Esophagus (tissue), 2 donors: ENCODE measurements around the gene ASCC1. TPM values are rescaled to one million over a fixed set of nuclear protein-coding genes. Genes with fewer than 3 reads are reported as not detected.
A peak's percentile ranks its signal among the peaks of the same experiment; 100 is the strongest.

Experiments
- H3K27ac ChIP-seq, 2 donors: one replicate each; pipeline ENCODE4 v1.5.1; 2013; ENCODE audit warnings: low read depth in 2 of 2, mild to moderate bottlenecking in 2 of 2, inconsistent platforms in 1 of 2, low read length in 1 of 2, moderate library complexity in 1 of 2
- H3K27me3 ChIP-seq, 2 donors: one replicate each; pipeline ENCODE4 v1.6.1; 2013; ENCODE audit warnings: low read length in 2 of 2, control low read depth in 1 of 2, mild to moderate bottlenecking in 1 of 2; ENCODE audit not compliant: insufficient read depth in 2 of 2, control insufficient read depth in 1 of 2
- H3K36me3 ChIP-seq, 2 donors: one replicate each; pipeline ENCODE4 v1.6.1; 2013; ENCODE audit warnings: low read length in 1 of 2; ENCODE audit not compliant: control insufficient read depth in 2 of 2, insufficient read depth in 2 of 2
- H3K4me1 ChIP-seq, 2 donors: one replicate each; pipeline ENCODE4 v1.6.1; 2013; ENCODE audit warnings: low read length in 1 of 2; ENCODE audit not compliant: control insufficient read depth in 2 of 2, insufficient read depth in 2 of 2
- H3K4me3 ChIP-seq, 2 donors: one replicate each; pipeline ENCODE4 v1.5.1; 2013; ENCODE audit warnings: low read length in 2 of 2, mild to moderate bottlenecking in 2 of 2, low read depth in 1 of 2, moderate library complexity in 1 of 2
- H3K9me3 ChIP-seq, 2 donors: one replicate each; pipeline ENCODE4 v1.6.1; 2013; ENCODE audit warnings: mild to moderate bottlenecking in 2 of 2, low read depth in 1 of 2, low read length in 1 of 2, moderate library complexity in 1 of 2; ENCODE audit not compliant: control insufficient read depth in 2 of 2, insufficient read depth in 1 of 2
- WGBS, 2 donors: extraction: QIAGEN DNeasy Blood & Tissue Kit; methylation state at CpG; one replicate each; pipeline ENCODE4 v1.1.7; 2013; 5-methylcytosine and 5-hydroxymethylcytosine counted together
- polyA plus RNA-seq, 2 donors: library from polyadenylated mRNA; stranded (reverse); fragments of 200-250 nt; gene quantifications; one replicate each; pipeline ENCODE4 v1.2.3, GENCODE V29; 2013
- donor health status: healthy with polysubstance abuse.
- donor health status: Bipolar disorder and iron deficiency.

ASCC1 gene, protein sequence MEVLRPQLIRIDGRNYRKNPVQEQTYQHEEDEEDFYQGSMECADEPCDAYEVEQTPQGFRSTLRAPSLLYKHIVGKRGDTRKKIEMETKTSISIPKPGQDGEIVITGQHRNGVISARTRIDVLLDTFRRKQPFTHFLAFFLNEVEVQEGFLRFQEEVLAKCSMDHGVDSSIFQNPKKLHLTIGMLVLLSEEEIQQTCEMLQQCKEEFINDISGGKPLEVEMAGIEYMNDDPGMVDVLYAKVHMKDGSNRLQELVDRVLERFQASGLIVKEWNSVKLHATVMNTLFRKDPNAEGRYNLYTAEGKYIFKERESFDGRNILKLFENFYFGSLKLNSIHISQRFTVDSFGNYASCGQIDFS
- 10 to 100 TPM in 1 of 2 donors, 1 to 10 TPM in 1; 4.7 to 12.8 TPM for polyA plus RNA-seq

DNA sequence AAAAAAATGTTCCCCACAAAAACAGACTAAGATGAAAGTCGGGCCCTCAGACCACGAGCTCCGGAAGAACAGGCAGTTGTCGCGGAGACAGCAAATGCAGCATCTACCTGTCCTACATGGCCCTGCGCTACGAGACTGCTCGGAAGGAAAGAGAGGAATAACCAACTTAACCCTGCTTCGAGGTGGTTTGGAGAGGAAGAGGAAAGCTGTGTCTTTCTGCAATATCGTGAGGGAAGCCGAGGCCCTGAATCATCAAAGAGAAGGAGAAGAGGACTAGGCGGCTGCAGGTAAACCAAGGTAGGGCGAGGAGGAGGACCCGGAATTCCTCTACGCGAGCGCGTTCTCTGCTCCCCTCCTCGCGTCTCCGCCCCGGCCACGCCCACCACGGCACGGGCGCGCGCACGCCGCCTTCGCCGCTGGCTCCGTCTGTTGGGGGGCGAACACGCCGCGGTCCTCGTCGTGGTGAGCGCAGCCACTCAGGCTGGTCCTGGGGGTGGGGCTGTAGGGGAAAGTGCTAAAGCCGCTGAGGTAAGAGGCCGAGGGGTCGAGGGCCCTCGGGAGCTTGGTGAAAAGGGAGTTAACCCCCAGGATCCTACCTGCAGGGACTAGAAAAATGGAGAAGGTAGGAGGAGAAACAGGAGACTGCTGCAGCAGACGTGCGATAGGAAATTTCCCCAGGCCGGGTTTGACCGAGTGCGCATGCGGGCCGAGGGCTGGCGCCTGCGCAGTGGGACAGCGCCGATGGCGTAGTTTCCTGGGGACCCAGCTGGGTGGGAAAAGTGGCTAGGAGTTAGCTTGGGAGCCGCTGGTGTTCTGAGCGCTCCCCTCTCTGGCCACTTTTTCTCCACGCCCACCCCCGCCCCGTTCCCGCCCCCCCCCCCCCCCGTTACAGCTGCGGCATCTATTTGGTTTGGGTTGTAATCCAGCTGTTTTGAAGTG, at the start of gene ASCC1, which contains the start of gene ANAPC16:
TSS of gene ASCC1 (minus strand) at position 666 of the 939 bp plus-strand sequence. CDS start 2,978 bp downstream, outside the sequence.
TSS of gene ANAPC16 (plus strand) at position 402 of the 939 bp plus-strand sequence. CDS start 7,903 bp downstream, outside the sequence.
- 0% methylated on average over 62 to 64 of the region's 64 CpGs for WGBS, 2 donors
- no peaks in the 10 kb centered on the region for H3K4me1 ChIP-seq
- no peaks in the 10 kb centered on the region for H3K9me3 ChIP-seq
- peak within 1 kb of the TSS; percentile 69 to 90 for H3K4me3 ChIP-seq
- H3K27ac ChIP-seq = peak within 1 kb of the TSS; percentile 99 to 100
- no peaks in the 10 kb centered on the region for H3K27me3 ChIP-seq
- H3K36me3 ChIP-seq = no peaks in the 10 kb centered on the region

DNA sequence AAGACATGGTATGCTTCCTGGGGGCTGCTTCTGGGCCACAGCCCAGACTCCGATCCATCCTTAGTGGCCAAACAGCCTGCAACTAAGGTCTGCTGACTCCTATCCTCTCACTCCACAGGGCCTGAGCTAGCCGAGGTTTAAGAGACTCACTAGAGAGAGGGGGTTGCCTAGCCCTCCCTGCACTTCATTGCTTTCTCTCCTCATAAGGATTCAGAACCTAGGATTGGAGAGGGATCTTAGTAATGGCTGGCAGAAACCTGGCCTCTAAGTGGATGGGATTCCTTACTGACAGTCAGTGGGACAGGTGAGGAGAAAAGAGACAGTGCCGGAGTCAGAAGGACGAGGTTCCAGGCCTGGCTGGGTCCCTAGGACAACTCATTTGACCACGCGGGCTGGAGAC, 49.4 kb upstream of the ASCC1 start:
- H3K27me3 ChIP-seq = no peaks in the 10 kb centered on the region
- H3K4me3 ChIP-seq = no peak overlapping the region
- no peak overlapping the region for H3K27ac ChIP-seq
- H3K4me1 ChIP-seq = peaks cover 0 to 6% of the 10 kb centered on the region in 2 donors
- H3K36me3 ChIP-seq = no peaks in the 10 kb centered on the region
- no peaks in the 10 kb centered on the region for H3K9me3 ChIP-seq
- WGBS, 2 donors = 89 to 90% methylated on average over 6 of the region's 6 CpGs

DNA sequence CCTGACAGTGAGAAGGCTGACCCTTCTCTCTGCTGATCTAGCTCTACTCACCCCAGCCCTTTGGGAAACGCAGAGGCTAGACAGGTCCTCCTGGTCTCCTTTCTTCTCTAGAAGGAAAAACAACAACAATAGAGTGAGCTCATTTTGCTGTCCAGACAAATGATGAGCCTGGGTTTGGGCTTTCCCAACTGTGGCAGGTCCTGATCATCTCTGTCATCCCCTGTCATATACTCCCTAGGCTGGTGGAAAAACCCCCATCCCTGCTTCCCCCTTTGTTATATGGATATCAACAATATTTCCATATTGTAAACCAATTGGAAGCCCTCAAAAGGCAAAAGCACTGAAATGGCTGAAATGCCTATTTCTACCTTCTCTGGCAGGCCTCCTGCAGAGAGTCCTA, 48.5 kb upstream of the ASCC1 start:
- Histone ChIP-seq H3K4me1 (peaks cover 0 to 15% of the 10 kb centered on the region in 2 donors), H3K9me3 (no peaks in the 10 kb centered on the region), H3K4me3 (no peak overlapping the region), H3K27ac (peak overlapping the region in 1 of 2 donors; percentile 49), H3K27me3 (no peaks in the 10 kb centered on the region), H3K36me3 (no peaks in the 10 kb centered on the region)
- 69 to 71% methylated on average over 1 of the region's 1 CpG for WGBS, 2 donors

DNA sequence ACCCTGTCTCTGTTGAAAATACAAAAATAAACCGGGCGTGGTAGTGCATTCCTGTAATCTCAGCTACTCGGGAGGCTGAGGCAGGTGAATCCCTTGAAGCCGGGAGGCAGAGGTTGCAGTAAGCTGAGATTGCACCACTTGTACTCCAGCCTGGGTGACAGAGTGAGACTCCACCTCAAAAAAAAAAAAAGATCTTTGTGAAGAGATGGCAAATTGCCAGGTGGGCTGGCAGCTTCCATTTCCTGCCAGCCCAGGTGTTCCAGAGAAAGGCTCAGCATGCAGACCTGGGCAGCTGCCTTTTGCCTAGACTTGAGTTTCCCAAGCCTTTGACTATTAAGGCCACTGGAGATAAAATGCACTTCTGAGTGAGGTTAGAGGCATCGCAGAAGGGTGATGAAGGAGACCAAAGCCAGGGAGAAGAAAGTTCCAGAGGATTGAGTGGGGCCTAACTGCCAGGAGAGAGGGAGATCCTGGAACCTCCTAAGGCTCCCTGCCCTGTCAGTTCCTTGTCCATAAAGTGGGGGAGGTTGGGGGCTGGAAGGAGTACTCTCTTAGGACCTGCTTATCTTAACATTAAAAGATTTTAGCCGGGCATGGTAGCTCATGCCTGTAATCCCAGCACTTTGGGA, 47.7 kb upstream of the ASCC1 start:
- 42 to 46% methylated on average over 6 of the region's 6 CpGs for WGBS, 2 donors
- H3K9me3 ChIP-seq = no peaks in the 10 kb centered on the region
- H3K36me3 ChIP-seq = no peaks in the 10 kb centered on the region
- peak overlapping the region; percentile 89 to 90 for H3K27ac ChIP-seq
- H3K4me1 ChIP-seq = peaks cover 0 to 19% of the 10 kb centered on the region in 2 donors
- no peak overlapping the region for H3K4me3 ChIP-seq
- no peaks in the 10 kb centered on the region for H3K27me3 ChIP-seq

DNA sequence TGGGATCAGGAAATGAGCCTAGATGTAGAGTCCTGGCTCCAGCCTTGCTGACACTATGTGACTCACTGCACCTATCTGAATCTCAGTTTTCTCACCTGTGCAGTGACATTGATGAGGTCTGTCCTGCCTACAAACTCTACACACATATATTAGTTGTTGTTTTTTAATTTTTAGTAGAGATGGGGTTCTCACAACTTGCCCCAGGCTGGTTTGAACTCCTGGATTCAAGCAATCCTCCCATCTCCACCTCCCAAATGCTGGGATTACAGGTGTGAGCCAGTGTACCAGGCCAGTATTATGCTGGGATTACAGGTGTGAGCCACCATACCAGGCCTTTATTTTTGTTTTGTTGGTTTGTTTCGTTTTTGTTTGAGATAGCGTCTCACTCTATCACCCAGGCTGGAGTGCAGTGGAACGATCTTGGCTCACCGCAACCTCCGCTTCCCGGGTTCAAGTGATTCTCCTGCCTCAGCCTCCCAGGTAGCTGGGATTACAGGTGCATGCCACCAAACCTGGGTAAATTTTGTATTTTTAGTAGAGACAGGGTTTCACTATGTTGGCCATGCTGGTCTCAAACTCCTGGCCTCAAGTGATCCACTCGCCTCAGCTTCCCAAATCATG, 45.8 kb upstream of the ASCC1 start:
- 88 to 91% methylated on average over 7 of the region's 7 CpGs for WGBS, 2 donors
- peaks cover 0 to 21% of the 10 kb centered on the region in 2 donors for H3K4me1 ChIP-seq
- H3K27ac ChIP-seq = peak overlapping the region; percentile 94 to 95
- no peak overlapping the region for H3K4me3 ChIP-seq
- H3K36me3 ChIP-seq = no peaks in the 10 kb centered on the region
- no peaks in the 10 kb centered on the region for H3K27me3 ChIP-seq
- no peaks in the 10 kb centered on the region for H3K9me3 ChIP-seq

DNA sequence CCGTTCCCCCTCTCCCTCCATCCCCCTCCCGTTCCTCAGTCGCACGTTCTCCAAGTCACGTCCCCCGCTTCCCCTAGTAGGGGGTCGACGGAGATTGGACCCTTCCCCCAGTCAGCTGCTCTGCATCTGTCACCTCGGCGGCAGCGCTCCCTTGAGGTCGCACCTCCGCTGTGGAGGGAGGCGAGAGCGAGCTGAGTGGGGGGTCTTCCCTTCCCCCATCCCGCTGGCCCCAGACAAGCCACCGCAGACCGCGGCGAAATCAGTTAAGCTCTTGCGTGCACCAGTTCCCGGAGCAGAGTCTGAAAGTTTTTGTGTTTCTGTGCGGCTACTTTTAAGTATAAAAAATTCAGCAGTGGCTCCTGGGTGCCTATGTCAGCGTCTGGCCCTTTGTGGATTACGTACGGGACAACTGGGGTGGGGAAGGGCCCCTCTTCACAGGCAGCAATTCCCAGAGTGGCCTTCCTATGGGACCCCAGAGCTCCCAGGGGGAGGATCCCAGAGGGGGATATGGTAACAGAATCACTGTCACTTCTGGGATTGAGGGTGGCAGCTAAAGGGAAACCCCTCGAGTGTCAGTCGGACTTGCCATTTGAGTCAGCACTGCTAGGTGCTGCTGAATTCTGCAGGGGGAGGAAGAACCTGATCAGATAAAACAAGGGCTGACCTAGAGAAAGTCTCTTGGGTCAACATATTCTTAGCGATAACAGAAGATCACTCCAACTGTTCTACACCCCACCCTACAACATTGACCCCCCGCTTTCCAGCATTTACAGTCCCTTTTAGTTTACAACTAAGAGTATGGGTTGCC, 45.1 kb upstream of the ASCC1 start:
- Histone ChIP-seq H3K36me3 (no peaks in the 10 kb centered on the region), H3K4me1 (peaks cover 0 to 22% of the 10 kb centered on the region in 2 donors), H3K27me3 (no peaks in the 10 kb centered on the region), H3K4me3 (peak overlapping the region; percentile 42 to 46), H3K27ac (peak overlapping the region; percentile 94 to 95), H3K9me3 (no peaks in the 10 kb centered on the region)
- WGBS, 2 donors = 7 to 10% methylated on average over 30 of the region's 30 CpGs

DNA sequence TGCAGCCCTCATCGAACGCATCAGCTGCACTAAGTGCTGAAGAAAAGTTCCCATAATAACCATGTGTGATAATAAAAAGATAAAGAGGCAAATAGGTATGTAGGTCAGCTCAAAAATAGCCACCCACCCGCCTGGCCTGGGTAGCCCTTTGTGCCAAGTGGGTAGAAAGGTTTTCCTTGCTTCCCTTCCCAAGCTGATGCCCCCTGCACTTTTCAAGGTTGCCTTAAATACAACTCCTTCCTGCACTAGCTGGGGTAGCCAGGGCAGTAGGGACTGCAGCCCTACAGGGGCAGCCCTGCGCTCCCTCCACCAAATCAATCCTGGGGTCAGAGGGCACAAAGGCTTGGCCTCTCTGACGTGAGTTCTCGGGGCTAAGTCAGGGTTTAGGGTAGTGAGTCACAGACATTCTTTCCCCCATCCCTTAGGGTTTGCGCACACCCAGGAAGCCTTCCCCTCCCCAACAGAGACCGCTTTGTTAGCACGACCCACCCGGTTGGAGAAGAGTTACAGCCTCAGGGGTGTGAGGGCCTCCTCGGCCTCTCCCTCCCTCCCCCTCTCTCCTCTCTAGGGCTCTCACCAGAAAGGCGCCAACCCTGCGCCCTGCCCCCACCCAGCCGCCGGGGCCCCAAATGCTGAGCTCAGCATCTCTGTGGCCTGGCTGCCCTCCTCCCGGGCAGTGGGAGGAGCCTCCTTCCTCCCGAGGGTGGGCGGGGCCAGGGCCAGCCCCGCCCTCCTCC, 44.3 kb upstream of the ASCC1 start:
- Histone ChIP-seq H3K4me1 (peaks cover under 1 to 23% of the 10 kb centered on the region in 2 donors), H3K9me3 (no peaks in the 10 kb centered on the region), H3K4me3 (peak overlapping the region; percentile 42 to 46), H3K36me3 (no peaks in the 10 kb centered on the region), H3K27ac (peak overlapping the region; percentile 94 to 95), H3K27me3 (no peaks in the 10 kb centered on the region)
- 13 to 17% methylated on average over 18 to 19 of the region's 19 CpGs for WGBS, 2 donors
